Thyroid gland (tissue), 4 donors: ENCODE results near the gene C10orf71. TPM values are rescaled to one million over a fixed set of nuclear protein-coding genes. Genes with fewer than 3 reads are reported as not detected.

Experiments
- DNase-seq, 2 donors: peaks; one replicate each; pipeline ENCODE4 v3.0.0-alpha.2; 2019
- H3K27ac ChIP-seq, 3 donors: fragments of 200-600 bp; sonication (generic); 1 replicate in 2 of 3; 2 replicates in 1 of 3; pipeline ENCODE4 v1.5.1; 2016 to 2019; ENCODE audit warnings: mild to moderate bottlenecking in 1 of 3, moderate library complexity in 1 of 3
- H3K27me3 ChIP-seq: fragments of 200-600 bp; sonication (generic); one replicate; pipeline ENCODE4 v1.5.1; 2019
- H3K36me3 ChIP-seq, 2 donors: fragments of 200-600 bp; sonication (generic); one replicate each; pipeline ENCODE4 v1.5.1; 2016 to 2019
- H3K4me1 ChIP-seq, 2 donors: fragments of 200-600 bp; sonication (generic); one replicate each; pipeline ENCODE4 v1.5.1; 2017 to 2019
- H3K4me3 ChIP-seq, 3 donors: fragments of 200-600 bp; sonication (generic); replicated peaks in 1 of 3; 1 replicate in 2 of 3; 2 replicates in 1 of 3; pipeline ENCODE4 v1.5.1; 2016; ENCODE audit warnings: mild to moderate bottlenecking in 1 of 3
- H3K9me3 ChIP-seq: fragments of 200-600 bp; sonication (generic); one replicate; pipeline ENCODE4 v1.5.1; 2017
- POLR2A ChIP-seq, 2 donors: fragments of 450-650 bp; IDR thresholded peaks; one replicate each; pipeline ENCODE4 v1.6.1; 2017; ENCODE audit warnings: antibody characterized with exemption in 2 of 2, mild to moderate bottlenecking in 2 of 2, moderate library complexity in 1 of 2
- WGBS, 2 donors: methylation state at CpG; one replicate each; pipeline ENCODE4 v1.1.5; 2017; 5-methylcytosine and 5-hydroxymethylcytosine counted together
- intact Hi-C: fragments of 100-400 bp; cut with DNase I; formaldehyde crosslinking; loops from one replicate; pipeline ENCODE4 v1.15.1; 2023
- total RNA-seq, 4 donors: library from RNA; depleted of rRNA; stranded (reverse); fragments of >200 nt; gene quantifications; one replicate each; pipeline ENCODE4 v1.2.3, GENCODE V29; 2016
- TF ChIP-seq, protein P1 (sequence below), 6 experiments: fragments of 200-600 bp in 3 of 6; fragments of 450-650 bp in 3 of 6; sonication (generic) in 3 of 6; IDR thresholded peaks; one replicate each; pipeline ENCODE4 v1.5.1; 2016 to 2019; ENCODE audit warnings: antibody characterized with exemption in 6 of 6, mild to moderate bottlenecking in 2 of 6, inconsistent platforms in 1 of 6, moderate library complexity in 1 of 6

C10orf71 gene
- total RNA-seq, 4 donors from 2014 or later: not detected

DNA sequence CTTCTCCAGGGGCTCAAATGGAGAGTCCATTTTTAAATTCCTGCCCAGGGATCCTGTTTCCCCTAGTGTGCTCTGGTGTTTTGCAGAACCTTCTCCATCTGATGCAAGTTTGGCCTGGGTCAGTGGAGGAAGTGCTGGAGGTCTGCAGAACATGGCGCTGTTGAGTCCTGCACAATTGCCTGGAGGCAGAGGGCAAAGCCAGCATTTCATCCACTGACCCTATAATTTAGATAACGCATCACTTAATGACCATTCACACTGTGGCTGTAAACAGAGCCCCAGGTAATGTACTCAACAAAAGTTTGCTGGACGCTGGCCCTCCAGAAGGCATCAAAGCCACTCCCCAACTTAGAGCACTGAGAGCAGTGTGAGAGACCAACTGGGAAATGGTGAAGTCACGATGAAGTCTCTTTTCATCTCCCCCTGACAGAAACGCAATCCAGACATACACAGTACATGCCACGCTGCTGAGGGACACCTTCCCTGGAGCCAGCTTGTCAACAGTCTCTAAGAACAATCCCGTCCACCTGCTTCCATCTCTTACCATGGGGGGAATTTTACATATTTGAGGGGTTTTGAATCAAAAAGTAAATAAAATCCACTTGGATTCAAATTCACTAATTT is 13.4 kb downstream of the C10orf71 start:
- WGBS, 2 donors: 81 to 85% methylated on average over 7 of the region's 7 CpGs

DNA sequence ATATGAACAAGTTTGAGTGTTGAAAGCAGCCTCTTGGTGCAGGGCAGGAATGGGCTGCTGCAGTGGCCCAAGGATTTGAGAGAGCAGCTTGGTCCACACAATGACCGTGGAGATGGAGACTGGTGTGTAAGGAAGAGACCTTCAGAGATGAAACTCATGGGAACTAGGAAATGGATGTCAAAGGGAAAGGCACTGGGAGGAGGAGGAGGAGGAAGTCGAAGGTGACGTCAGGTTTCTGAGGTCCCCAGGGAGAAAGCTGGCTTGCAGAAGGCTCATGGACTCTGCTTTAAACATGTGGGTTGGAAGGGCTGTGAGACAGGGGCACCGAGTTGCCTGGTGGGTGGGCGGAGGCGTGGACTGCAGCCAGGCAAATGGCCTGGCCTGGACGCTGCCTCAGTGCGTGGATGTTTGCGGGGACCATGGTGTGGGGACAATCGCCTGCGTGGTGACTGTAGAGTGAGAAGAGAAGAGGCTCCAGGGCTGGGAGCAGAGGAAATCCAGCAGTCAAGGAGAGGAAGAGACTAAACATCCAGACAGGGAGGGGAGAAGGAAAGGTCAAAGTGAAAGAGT is 14.6 kb downstream of the C10orf71 start:
- no peak overlapping the region for H3K4me3 ChIP-seq
- WGBS, 2 donors: 83 to 92% methylated on average over 11 of the region's 11 CpGs
- no peaks in the 10 kb centered on the region for H3K4me1 ChIP-seq
- H3K27me3 ChIP-seq: no peaks in the 10 kb centered on the region
- H3K27ac ChIP-seq: no peak overlapping the region
- TF ChIP-seq, protein P1, sequence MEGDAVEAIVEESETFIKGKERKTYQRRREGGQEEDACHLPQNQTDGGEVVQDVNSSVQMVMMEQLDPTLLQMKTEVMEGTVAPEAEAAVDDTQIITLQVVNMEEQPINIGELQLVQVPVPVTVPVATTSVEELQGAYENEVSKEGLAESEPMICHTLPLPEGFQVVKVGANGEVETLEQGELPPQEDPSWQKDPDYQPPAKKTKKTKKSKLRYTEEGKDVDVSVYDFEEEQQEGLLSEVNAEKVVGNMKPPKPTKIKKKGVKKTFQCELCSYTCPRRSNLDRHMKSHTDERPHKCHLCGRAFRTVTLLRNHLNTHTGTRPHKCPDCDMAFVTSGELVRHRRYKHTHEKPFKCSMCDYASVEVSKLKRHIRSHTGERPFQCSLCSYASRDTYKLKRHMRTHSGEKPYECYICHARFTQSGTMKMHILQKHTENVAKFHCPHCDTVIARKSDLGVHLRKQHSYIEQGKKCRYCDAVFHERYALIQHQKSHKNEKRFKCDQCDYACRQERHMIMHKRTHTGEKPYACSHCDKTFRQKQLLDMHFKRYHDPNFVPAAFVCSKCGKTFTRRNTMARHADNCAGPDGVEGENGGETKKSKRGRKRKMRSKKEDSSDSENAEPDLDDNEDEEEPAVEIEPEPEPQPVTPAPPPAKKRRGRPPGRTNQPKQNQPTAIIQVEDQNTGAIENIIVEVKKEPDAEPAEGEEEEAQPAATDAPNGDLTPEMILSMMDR (IDR thresholded peaks at IDR 0.05): no peak
- TF ChIP-seq POLR2A (IDR thresholded peaks at IDR 0.05): no peak
- no peak for DNase-seq
- no peaks in the 10 kb centered on the region for H3K36me3 ChIP-seq
- intact Hi-C loops: no loop called here
- no peaks in the 10 kb centered on the region for H3K9me3 ChIP-seq

More for the DNA sequence above, 13.4 kb downstream of the C10orf71 start:
- H3K4me1 ChIP-seq: no peaks in the 10 kb centered on the region
- H3K4me3 ChIP-seq: no peak overlapping the region
- intact Hi-C loops: no loop called here
- no peaks in the 10 kb centered on the region for H3K27me3 ChIP-seq
- TF ChIP-seq, protein P1 (IDR thresholded peaks at IDR 0.05): no peak
- TF ChIP-seq POLR2A (IDR thresholded peaks at IDR 0.05): no peak
- H3K36me3 ChIP-seq: no peaks in the 10 kb centered on the region
- no peak overlapping the region for H3K27ac ChIP-seq
- no peak for DNase-seq
- H3K9me3 ChIP-seq: no peaks in the 10 kb centered on the region

DNA sequence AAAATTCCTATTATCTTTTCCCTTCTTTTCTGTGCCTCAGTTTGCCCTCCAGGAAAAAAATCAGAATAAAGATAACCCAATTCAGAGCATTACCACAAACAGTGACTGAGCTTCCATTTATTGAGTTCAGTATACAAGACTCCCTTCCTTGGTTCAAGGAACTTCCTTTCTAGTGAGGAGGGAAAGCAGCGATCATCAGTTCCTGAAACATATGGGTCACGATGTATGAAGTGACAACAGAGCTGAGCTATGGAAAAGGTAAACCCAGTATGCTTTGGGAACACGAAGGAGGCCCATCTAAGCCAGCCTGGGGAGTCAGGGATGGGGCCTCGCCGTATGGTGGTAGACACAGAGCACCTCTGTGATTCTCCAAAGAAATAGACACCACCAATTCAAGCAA is 15.8 kb downstream of the C10orf71 start:
- no peak for DNase-seq
- H3K9me3 ChIP-seq: no peaks in the 10 kb centered on the region
- intact Hi-C loops: no loop called here
- H3K27ac ChIP-seq: no peak overlapping the region
- H3K36me3 ChIP-seq: no peaks in the 10 kb centered on the region
- TF ChIP-seq, protein P1 (IDR thresholded peaks at IDR 0.05): no peak
- TF ChIP-seq POLR2A (IDR thresholded peaks at IDR 0.05): no peak
- H3K4me1 ChIP-seq: no peaks in the 10 kb centered on the region
- WGBS, 2 donors: 94% methylated on average over 5 of the region's 5 CpGs
- H3K4me3 ChIP-seq: no peak overlapping the region
- H3K27me3 ChIP-seq: no peaks in the 10 kb centered on the region

DNA sequence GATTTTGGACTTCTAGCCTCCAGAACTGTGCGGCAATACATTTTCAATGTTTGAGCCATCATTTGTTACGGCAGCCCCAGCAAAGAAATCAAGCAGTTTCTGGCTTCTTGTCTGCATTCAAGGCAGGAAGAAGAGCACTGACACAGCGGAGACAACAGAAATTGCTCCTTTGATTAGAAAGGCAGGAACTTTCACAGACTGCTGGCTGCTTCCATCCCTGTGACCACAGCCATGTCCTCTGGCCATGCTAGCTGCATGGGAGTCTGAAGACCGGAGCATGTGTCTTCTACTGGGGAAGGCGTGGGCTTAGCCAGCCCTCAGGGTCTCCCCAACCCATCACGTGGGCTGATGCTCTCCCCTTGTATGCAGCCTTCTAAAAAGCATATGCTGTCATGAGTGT is 19.1 kb downstream of the C10orf71 start:
- no peak overlapping the region for H3K4me3 ChIP-seq
- 90 to 92% methylated on average over 4 to 5 of the region's 6 CpGs for WGBS, 2 donors

DNA sequence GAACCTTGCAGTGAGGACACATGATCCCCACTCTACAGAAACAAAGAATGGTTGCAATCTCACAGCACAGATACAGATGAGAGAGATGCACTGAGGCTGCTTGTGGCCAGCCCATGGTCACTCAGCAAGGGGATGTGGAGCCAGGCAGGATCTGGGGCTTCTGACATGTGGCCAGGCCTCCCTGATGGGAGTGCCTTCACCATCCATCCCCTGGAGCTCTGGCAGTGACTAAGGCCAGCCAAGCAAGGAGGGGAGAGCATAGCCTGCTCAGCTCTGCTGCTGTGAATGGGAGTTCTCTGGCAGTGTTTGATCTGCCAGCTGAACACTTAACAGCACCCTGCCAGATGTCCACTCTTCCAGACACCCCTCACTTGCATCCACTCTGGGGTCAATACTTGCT is 19.8 kb downstream of the C10orf71 start:
- no peaks in the 10 kb centered on the region for H3K27me3 ChIP-seq
- H3K4me3 ChIP-seq: no peak overlapping the region
- H3K36me3 ChIP-seq: no peaks in the 10 kb centered on the region
- DNase-seq: no peak
- intact Hi-C loops: no loop called here
- H3K9me3 ChIP-seq: no peaks in the 10 kb centered on the region
- H3K27ac ChIP-seq: no peak overlapping the region
- no peak for TF ChIP-seq POLR2A (IDR thresholded peaks at IDR 0.05)
- no peaks in the 10 kb centered on the region for H3K4me1 ChIP-seq

More for the DNA sequence above, 19.1 kb downstream of the C10orf71 start:
- DNase-seq: no peak
- TF ChIP-seq, protein P1 (IDR thresholded peaks at IDR 0.05): no peak
- TF ChIP-seq POLR2A (IDR thresholded peaks at IDR 0.05): no peak
- Histone ChIP-seq H3K27me3 (no peaks in the 10 kb centered on the region), H3K36me3 (no peaks in the 10 kb centered on the region), H3K4me1 (no peaks in the 10 kb centered on the region), H3K9me3 (no peaks in the 10 kb centered on the region), H3K27ac (no peak overlapping the region)
- intact Hi-C loops: no loop called here
